DOHH2 (cell line): ENCODE data around the gene VPS29.

Experiments
- CTCF ChIP-seq: fragments of 200-600 bp; sonication (generic); IDR thresholded peaks from one replicate; pipeline ENCODE4 v1.5.1; 2014; ENCODE audit warnings: antibody characterized with exemption, mild to moderate bottlenecking, low read depth, low read length; ENCODE audit not compliant: poor library complexity, severe bottlenecking
- EZH2phosphoT487 ChIP-seq: fragments of 200-600 bp; sonication (generic); IDR thresholded peaks from 2 replicates; pipeline ENCODE4 v1.6.1; 2017; ENCODE audit warnings: borderline replicate concordance, mild to moderate bottlenecking, antibody characterized with exemption, low read length, moderate library complexity, mixed read lengths

- no peak for TF ChIP-seq CTCF
- TF ChIP-seq EZH2phosphoT487: no peak
Observed at GRCh38 chr12:110528277-110528839, 26.4 kb upstream of the VPS29 start.
